Naive B cell (primary cell): Measurements from ENCODE around the gene AHDC1. TPM values are rescaled to one million over a fixed set of nuclear protein-coding genes. Genes with fewer than 3 reads are reported as not detected.
"Not testable (repeated sequence)": the region's sequence is repeated elsewhere in the genome, so short reads cannot be mapped to it uniquely, and the experiment has no call there.

ENCODE experiments used
- ATAC-seq, 2 donors: fragments of 150-1000 bp; cut with Tn5 transposase; 2 replicates each; pipeline ENCODE4 v1.10.0; 2021; ENCODE audit warnings: low read depth in 2 of 2, mild to moderate bottlenecking in 2 of 2, moderate library complexity in 2 of 2
- DNase-seq: peaks from one replicate; pipeline ENCODE4 v3.0.0; 2022
- H3K27ac Mint-ChIP-seq, 6 donors: one replicate each; pipeline ENCODE4 v1.8.0; 2020 to 2022; ENCODE audit warnings: mild to moderate bottlenecking in 6 of 6, mixed read lengths in 6 of 6, moderate library complexity in 5 of 6, inconsistent platforms in 2 of 6
- H3K27me3 Mint-ChIP-seq, 3 donors: one replicate each; pipeline ENCODE4 v1.8.0; 2021 to 2022; ENCODE audit warnings: mixed read lengths in 3 of 3, mild to moderate bottlenecking in 1 of 3
- H3K36me3 Mint-ChIP-seq, 2 donors: one replicate each; pipeline ENCODE4 v1.8.0; 2020 to 2022; ENCODE audit warnings: mixed read lengths in 2 of 2, inconsistent platforms in 1 of 2, mild to moderate bottlenecking in 1 of 2
- H3K4me1 Mint-ChIP-seq, 3 donors: one replicate each; pipeline ENCODE4 v1.8.0; 2020 to 2022; ENCODE audit warnings: mixed read lengths in 3 of 3, inconsistent platforms in 1 of 3, mild to moderate bottlenecking in 1 of 3, moderate library complexity in 1 of 3
- H3K4me3 Mint-ChIP-seq, 8 donors: one replicate each; pipeline ENCODE4 v1.8.0; 2020 to 2022; ENCODE audit warnings: mild to moderate bottlenecking in 8 of 8, mixed read lengths in 8 of 8, moderate library complexity in 8 of 8, inconsistent platforms in 2 of 8
- H3K9me3 Mint-ChIP-seq, 7 donors: one replicate each; pipeline ENCODE4 v1.8.0; 2020 to 2022; ENCODE audit warnings: mixed read lengths in 7 of 7, mild to moderate bottlenecking in 5 of 7, inconsistent platforms in 2 of 7, moderate library complexity in 1 of 7
- polyA plus RNA-seq, 6 donors: library from polyadenylated mRNA; unstranded; fragments of 300-500 nt; fragmentation: Illumina TruSeq; gene quantifications; one replicate each; pipeline ENCODE4 v1.2.3, GENCODE V29; 2021; ENCODE audit warnings: low read depth in 6 of 6

Gene AHDC1
- polyA plus RNA-seq, 6 donors from 2014 or later: 0.15 to 2.3 (median 0.91) TPM

- Mint-ChIP-seq H3K9me3 (no peaks in the 10 kb centered on the region), H3K27me3 (no peaks in the 10 kb centered on the region), H3K36me3 (no peaks in the 10 kb centered on the region), H3K4me1 (peaks cover 2 to 7% (median 2%) of the 10 kb centered on the region in 3 donors), H3K4me3 (no peak overlapping the region), H3K27ac (peak overlapping the region in 2 of 6 donors; percentile 59 to 69)
- DNase-seq (no peak), ATAC-seq (no peak)
Measured at GRCh38 chr1:27503033-27503432, 100.9 kb downstream of the AHDC1 start.

- not testable (repeated sequence) for DNase-seq, H3K4me3 Mint-ChIP-seq, ATAC-seq, H3K4me1 Mint-ChIP-seq, H3K27me3 Mint-ChIP-seq, H3K9me3 Mint-ChIP-seq, H3K36me3 Mint-ChIP-seq
- peak overlapping the region in 1 of 6 donors; percentile 72 for H3K27ac Mint-ChIP-seq
Measured at GRCh38 chr1:27501159-27501558, 102.8 kb downstream of the AHDC1 start.

DNA sequence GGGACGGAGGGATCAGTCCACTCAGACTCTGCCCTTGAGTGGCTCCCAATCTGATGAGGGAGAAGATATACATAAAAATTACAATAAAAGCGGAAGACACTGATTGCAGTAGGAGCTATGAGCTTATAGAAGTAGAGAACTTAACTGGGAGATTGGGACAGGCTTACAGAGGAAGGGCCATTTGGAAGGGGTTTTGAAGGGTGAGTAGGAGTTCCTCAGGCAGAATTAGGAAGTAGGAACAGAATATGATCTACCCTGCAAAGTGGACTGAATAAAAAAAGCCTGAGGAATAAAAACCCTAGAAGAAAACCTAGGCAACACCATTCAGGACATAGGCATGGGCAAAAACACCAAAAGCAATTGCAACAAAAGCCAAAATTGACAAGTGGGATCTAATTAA, 104.8 kb downstream of the AHDC1 start:
- no peaks in the 10 kb centered on the region for H3K9me3 Mint-ChIP-seq
- DNase-seq: no peak

GRCh38 chr1:27496604-27497155, 107.3 kb downstream of the AHDC1 start:
- Mint-ChIP-seq H3K27ac (peak overlapping the region in 1 of 6 donors; percentile 88), H3K4me1 (peaks cover 21 to 24% (median 22%) of the 10 kb centered on the region in 3 donors), H3K27me3 (no peaks in the 10 kb centered on the region), H3K9me3 (no peaks in the 10 kb centered on the region), H3K36me3 (no peaks in the 10 kb centered on the region), H3K4me3 (no peak overlapping the region)
- no peak for ATAC-seq
- DNase-seq: no peak

More for the DNA sequence above, 104.8 kb downstream of the AHDC1 start:
- ATAC-seq: no peak
- Mint-ChIP-seq H3K27me3 (no peaks in the 10 kb centered on the region), H3K36me3 (no peaks in the 10 kb centered on the region), H3K4me3 (no peak overlapping the region), H3K27ac (peak overlapping the region in 1 of 6 donors; percentile 69), H3K4me1 (peaks cover 4 to 5% (median 4%) of the 10 kb centered on the region in 3 donors)

DNA sequence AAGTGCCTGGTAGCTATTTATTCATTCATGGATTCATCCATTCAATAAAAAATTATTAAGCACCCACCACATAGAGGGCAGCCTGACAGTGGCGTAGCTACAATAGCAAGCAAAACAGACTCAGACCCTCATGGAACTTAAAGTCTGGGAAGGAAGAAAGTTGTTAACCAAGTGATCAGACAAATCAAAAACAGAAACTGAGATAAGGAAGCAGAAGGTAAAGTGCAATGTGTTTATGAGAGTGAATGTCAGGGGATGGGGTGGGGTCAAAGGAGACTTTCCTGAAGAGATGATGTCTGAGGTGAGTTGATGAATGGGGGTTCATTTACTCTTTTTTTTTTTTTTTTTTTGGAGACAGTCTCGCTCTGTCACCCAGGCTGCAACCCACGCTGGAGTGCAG, 111.1 kb downstream of the AHDC1 start:
- Mint-ChIP-seq H3K27me3 (no peaks in the 10 kb centered on the region), H3K4me3 (peak overlapping the region in 7 of 8 donors; percentile 26 to 99 (median 65)), H3K4me1 (peaks cover 37 to 51% (median 51%) of the 10 kb centered on the region in 3 donors), H3K9me3 (peaks cover 0 to 4% (median 0%) of the 10 kb centered on the region in 7 donors), H3K36me3 (peaks cover 0 to 7% of the 10 kb centered on the region in 2 donors), H3K27ac (peak overlapping the region; percentile 60 to 96 (median 80))
- ATAC-seq (no peak), DNase-seq (no peak)

- Mint-ChIP-seq H3K36me3 (peaks cover 0 to 7% of the 10 kb centered on the region in 2 donors), H3K4me3 (peak overlapping the region; percentile 58 to 99 (median 90)), H3K4me1 (peaks cover 38 to 51% (median 49%) of the 10 kb centered on the region in 3 donors), H3K27ac (peak overlapping the region; percentile 85 to 98 (median 96)), H3K9me3 (peaks cover 0 to 4% (median 0%) of the 10 kb centered on the region in 7 donors), H3K27me3 (no peaks in the 10 kb centered on the region)
- DNase-seq (peak; percentile 62), ATAC-seq (peak; percentile 32 to 37)
Measured at GRCh38 chr1:27491748-27492700, 111.9 kb downstream of the AHDC1 start.

DNA sequence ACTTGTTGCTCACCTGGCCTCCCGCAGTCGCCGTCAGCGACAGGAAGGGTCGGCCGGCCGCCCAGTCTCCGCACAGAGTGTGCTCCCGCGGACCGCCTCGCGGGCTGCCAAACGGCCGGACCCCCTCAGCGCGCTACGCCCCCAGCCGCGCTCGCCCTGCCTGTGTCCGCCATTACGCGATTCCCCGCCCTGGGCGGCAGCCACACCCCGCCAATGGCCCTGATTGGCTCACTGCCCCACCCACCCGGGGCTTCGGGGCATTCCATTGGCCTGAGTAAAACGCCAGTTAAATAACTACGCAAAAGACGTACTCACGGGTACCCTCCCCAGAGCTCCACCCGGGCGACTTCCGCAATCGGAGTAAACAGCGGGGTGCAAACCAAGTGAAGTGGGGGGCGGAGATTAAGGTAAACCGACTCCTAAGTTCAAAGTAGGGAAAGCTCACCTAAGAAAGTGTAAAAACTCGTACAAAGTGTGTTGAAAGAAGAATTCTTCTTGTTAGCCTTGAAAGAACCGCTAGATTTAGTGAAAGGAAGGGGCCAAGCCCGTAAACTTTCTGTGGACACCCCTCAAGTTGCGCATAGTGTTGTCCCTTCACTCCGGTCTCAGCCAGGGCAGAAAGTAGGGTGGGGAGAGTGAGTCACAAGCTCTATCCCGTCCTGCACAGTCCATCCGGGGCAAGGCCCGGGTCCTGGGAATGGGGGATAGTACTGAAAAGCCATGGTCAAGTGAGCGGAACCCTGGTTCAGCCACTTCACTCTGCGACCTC, 113.8 kb downstream of the AHDC1 start, which contains the start of gene WASF2:
Gene WASF2 (minus strand): TSS at position 195 of the 769 bp plus-strand sequence. CDS start 61,277 bp downstream, outside the sequence.
- H3K36me3 Mint-ChIP-seq: peaks cover 0 to 7% of the 10 kb centered on the region in 2 donors
- no peaks in the 10 kb centered on the region for H3K27me3 Mint-ChIP-seq
- DNase-seq (peak; percentile 98), ATAC-seq (peak; percentile 80 to 82)
- peaks cover 38 to 60% (median 47%) of the 10 kb centered on the region in 3 donors for H3K4me1 Mint-ChIP-seq
- H3K4me3 Mint-ChIP-seq: peak within 1 kb of the TSS; percentile 89 to 99 (median 97)
- peaks cover 0 to 4% (median 0%) of the 10 kb centered on the region in 7 donors for H3K9me3 Mint-ChIP-seq
- peak within 1 kb of the TSS; percentile 96 to 99 (median 99) for H3K27ac Mint-ChIP-seq

GRCh38 chr1:27489501-27489972, 114.4 kb downstream of the AHDC1 start:
- Mint-ChIP-seq H3K27me3 (no peaks in the 10 kb centered on the region), H3K4me1 (peaks cover 38 to 66% (median 54%) of the 10 kb centered on the region in 3 donors), H3K36me3 (peaks cover 0 to 7% of the 10 kb centered on the region in 2 donors), H3K9me3 (peaks cover 0 to 4% (median 0%) of the 10 kb centered on the region in 7 donors), H3K27ac (peak overlapping the region; percentile 91 to 99 (median 98)), H3K4me3 (peak overlapping the region; percentile 89 to 99 (median 97))
- ATAC-seq (peak; percentile 13 to 14), DNase-seq (no peak)

- Mint-ChIP-seq H3K27ac (peak overlapping the region; percentile 72 to 99 (median 94)), H3K4me3 (peak overlapping the region; percentile 89 to 99 (median 97)), H3K27me3 (no peaks in the 10 kb centered on the region), H3K9me3 (peaks cover 0 to 4% (median 0%) of the 10 kb centered on the region in 7 donors), H3K4me1 (peaks cover 43 to 75% (median 62%) of the 10 kb centered on the region in 3 donors), H3K36me3 (peaks cover 0 to 7% of the 10 kb centered on the region in 2 donors)
- DNase-seq (peak; percentile 40), ATAC-seq (no peak)
Measured at GRCh38 chr1:27487966-27488884, 115.7 kb downstream of the AHDC1 start.

GRCh38 chr1:27485363-27485762, 118.6 kb downstream of the AHDC1 start:
- H3K9me3 Mint-ChIP-seq: peaks cover 0 to 4% (median 0%) of the 10 kb centered on the region in 7 donors
- ATAC-seq (no peak), DNase-seq (no peak)
- H3K36me3 Mint-ChIP-seq: peaks cover 0 to 7% of the 10 kb centered on the region in 2 donors
- H3K4me1 Mint-ChIP-seq: peaks cover 39 to 77% (median 67%) of the 10 kb centered on the region in 3 donors
- no peaks in the 10 kb centered on the region for H3K27me3 Mint-ChIP-seq
- H3K4me3 Mint-ChIP-seq: peak overlapping the region in 4 of 8 donors; percentile 27 to 71 (median 45)
- H3K27ac Mint-ChIP-seq: peak overlapping the region in 3 of 6 donors; percentile 42 to 65 (median 49)
